ENCODE measurements around the gene PCDHGA1.
"Not testable (repeated sequence)": the region's sequence is repeated elsewhere in the genome, so short reads cannot be mapped to it uniquely, and the experiment has no call there.

PCDHGA1 gene

DNA sequence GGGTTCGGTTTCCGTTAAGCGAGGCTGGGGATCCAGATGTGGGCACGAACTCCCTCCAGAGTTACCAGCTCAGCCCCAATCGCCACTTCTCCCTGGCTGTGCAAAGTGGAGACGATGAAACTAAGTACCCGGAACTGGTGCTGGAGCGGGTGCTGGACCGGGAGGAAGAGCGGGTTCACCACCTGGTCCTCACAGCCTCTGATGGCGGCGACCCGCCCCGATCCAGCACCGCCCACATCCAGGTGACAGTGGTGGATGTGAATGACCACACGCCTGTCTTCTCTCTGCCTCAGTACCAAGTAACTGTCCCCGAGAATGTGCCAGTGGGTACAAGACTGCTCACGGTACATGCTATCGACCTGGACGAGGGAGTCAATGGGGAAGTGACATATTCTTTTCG, 53.0 kb downstream of the PCDHGA1 start:
- no peak for DNase-seq

DNA sequence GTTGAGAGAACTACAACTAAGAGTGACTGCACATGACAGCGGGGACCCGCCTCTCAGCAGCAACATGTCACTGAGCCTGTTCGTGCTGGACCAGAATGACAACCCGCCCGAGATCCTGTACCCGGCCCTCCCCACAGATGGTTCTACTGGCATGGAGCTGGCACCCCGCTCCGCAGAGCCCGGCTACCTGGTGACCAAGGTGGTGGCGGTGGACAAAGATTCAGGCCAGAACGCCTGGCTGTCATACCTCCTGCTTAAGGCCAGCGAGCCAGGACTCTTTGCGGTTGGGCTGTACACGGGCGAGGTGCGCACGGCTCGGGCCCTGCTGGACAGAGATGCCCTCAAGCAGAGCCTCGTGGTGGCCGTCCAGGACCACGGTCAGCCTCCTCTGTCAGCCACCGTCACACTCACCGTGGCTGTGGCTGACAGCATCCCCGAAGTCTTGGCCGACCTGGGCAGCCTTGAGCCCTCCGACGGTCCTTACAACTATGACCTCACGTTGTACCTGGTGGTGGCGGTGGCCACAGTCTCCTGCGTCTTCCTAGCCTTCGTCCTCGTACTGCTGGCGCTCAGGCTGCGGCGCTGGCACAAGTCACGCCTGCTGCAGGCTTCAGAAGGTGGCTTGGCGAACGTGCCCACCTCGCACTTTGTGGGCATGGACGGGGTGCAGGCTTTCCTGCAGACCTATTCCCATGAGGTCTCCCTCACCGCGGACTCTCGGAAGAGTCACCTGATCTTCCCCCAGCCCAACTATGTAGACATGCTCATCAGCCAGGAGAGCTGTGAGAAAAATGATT, 54.4 kb downstream of the PCDHGA1 start:
- DNase-seq = no peak

DNA sequence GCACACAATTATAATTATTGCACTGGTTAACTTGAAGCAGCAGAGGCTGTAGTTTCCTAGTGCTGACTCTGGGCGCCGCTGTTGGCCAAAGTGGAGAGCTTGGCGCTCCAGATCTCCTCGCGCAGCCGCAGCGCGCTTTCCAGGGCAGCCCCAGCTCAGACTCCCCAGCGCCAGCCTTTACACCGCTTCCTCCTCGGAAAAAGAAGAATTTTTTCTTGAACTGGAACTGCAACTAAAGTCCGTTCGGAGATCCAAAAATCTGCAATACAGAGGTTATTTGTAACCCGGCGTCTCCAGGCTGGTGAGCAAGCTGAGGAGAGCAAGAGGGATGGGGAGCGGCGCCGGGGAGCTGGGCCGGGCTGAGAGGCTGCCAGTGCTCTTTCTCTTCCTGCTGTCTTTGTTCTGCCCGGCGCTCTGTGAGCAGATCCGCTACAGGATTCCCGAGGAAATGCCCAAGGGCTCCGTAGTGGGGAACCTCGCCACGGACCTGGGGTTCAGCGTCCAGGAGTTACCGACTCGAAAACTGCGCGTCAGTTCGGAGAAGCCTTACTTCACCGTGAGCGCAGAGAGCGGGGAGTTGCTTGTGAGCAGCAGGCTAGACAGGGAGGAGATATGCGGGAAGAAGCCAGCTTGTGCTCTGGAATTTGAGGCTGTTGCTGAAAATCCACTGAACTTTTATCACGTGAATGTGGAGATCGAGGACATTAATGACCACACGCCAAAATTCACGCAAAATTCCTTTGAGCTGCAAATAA, 57.4 kb downstream of the PCDHGA1 start, which contains the start of gene PCDHGB4:
Gene PCDHGB4, plus strand, starts transcription at position 142 of the 755 bp plus-strand sequence. Its CDS starts 187 bp downstream, at position 329.
- DNase-seq = peak; percentile 51

DNA sequence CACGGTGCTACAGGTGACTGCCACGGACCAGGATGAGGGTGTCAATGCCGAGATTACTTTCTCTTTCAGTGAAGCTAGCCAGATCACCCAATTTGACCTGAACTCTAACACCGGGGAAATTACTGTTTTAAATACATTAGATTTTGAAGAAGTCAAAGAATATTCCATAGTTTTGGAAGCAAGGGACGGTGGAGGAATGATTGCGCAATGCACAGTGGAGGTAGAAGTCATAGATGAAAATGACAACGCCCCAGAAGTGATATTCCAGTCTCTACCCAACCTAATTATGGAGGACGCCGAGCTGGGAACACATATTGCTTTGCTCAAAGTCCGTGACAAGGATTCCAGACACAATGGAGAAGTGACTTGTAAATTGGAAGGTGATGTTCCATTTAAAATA, 58.3 kb downstream of the PCDHGA1 start:
- no peak for DNase-seq

DNA sequence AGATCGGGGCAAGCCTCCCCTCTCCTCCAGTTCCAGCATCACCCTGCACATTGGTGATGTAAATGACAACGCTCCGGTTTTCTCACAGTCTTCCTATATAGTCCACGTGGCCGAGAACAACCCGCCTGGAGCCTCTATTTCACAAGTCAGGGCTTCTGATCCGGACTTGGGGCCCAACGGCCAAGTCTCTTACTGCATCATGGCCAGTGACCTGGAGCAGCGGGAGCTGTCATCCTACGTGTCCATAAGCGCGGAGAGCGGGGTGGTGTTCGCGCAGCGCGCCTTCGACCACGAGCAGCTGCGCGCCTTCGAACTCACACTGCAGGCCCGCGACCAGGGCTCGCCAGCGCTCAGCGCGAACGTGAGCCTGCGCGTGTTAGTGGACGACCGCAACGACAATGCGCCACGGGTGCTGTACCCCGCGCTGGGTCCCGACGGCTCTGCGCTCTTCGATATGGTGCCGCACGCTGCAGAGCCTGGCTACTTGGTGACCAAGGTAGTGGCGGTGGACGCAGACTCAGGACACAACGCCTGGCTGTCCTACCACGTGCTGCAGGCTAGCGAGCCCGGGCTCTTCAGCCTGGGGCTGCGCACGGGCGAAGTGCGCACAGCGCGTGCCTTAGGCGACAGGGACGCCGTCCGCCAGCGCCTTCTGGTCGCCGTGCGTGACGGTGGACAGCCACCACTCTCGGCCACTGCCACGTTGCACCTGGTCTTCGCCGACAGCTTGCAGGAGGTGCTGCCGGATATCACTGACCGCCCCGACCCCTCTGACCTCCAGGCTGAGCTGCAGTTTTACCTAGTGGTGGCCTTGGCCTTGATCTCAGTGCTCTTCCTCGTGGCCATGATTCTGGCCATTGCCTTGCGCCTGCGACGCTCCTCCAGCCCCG, 59.1 kb downstream of the PCDHGA1 start:
- no peak for DNase-seq

DNA sequence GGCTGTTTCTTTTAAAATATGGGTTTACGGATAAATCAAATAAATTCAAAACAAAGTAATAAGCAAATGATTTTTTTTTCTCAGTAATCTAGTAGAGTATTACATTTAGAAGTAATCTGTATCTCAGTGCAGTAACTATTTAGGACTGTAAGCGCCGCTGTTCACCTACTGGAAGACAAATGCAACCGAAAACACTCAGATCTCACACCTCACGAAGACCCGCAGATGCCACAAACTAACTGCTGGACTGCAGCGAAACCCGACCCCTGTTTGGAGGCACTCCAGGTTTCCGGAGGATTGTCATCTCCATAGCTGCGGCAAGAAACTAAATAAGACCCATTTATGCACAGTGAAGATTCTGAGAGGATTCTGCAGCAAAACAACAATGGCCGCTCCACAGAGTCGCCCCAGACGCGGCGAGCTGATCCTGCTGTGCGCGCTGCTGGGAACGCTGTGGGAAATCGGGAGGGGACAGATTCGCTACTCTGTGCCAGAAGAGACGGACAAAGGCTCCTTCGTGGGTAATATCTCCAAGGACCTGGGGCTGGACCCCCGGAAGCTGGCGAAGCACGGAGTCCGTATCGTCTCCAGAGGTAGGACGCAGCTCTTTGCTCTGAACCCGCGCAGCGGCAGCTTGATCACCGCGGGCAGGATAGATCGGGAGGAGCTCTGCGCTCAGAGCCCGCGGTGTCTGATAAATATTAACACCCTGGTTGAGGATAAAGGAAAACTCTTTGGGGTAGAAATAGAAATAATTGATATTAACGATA, 62.3 kb downstream of the PCDHGA1 start, which contains the start of gene PCDHGA8:
Gene PCDHGA8, plus strand, starts transcription at position 205 of the 770 bp plus-strand sequence. Its CDS starts 181 bp downstream, at position 386.
- DNase-seq = no peak

DNA sequence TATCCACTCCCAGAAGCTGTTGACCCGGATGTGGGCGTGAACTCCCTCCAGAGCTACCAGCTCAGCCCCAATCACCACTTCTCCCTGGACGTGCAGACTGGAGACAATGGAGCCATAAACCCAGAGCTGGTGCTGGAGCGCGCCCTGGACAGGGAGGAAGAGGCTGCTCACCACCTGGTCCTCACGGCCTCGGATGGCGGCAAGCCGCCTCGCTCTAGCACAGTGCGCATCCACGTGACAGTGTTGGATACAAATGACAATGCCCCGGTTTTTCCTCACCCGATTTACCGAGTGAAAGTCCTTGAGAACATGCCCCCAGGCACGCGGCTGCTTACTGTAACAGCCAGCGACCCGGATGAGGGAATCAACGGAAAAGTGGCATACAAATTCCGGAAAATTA, 63.0 kb downstream of the PCDHGA1 start:
- no peak for DNase-seq

DNA sequence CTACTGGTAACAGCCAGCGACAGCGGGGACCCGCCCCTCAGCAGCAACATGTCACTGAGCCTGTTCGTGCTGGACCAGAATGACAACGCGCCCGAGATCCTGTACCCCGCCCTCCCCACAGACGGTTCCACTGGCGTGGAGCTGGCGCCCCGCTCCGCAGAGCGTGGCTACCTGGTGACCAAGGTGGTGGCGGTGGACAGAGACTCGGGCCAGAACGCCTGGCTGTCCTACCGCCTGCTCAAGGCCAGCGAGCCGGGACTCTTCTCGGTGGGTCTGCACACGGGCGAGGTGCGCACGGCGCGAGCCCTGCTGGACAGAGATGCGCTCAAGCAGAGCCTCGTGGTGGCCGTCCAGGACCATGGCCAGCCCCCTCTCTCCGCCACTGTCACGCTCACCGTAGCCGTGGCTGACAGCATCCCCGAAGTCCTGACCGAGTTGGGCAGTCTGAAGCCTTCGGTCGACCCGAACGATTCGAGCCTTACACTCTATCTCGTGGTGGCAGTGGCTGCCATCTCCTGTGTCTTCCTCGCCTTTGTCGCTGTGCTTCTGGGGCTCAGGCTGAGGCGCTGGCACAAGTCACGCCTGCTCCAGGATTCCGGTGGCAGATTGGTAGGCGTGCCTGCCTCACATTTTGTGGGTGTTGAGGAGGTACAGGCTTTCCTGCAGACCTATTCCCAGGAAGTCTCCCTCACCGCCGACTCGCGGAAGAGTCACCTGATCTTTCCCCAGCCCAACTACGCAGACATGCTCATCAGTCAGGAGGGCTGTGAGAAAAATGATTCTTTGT, 64.3 kb downstream of the PCDHGA1 start:
- DNase-seq = not testable (repeated sequence)

DNA sequence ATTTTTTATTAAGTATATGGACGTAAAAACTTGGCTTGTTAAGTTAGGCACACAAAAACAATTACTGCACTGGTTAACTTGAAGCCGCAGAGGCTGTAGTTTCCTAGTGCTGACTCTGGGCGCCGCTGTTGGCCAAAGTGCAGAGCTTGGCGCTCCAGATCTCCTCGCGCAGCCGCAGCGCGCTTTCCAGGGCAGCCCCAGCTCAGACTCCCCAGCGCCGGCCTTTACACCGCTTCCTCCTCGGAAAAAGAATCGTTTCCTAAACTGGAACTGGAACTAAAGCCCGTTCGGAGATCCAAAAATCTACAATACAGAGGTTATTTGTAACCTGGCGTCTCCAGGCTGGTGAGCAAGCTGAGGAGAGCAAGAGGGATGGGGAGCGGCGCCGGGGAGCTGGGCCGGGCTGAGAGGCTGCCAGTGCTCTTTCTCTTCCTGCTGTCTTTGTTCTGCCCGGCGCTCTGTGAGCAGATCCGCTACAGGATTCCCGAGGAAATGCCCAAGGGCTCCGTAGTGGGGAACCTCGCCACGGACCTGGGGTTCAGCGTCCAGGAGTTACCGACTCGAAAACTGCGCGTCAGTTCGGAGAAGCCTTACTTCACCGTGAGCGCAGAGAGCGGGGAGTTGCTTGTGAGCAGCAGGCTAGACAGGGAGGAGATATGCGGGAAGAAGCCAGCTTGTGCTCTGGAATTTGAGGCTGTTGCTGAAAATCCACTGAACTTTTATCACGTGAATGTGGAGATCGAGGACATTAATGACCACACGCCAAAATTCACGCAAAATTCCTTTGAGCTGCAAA, 67.6 kb downstream of the PCDHGA1 start, which contains the start of gene PCDHGB5:
Gene PCDHGB5, plus strand, starts transcription at position 192 of the 796 bp plus-strand sequence. Its CDS starts 181 bp downstream, at position 373.
- DNase-seq = peak; percentile 66

DNA sequence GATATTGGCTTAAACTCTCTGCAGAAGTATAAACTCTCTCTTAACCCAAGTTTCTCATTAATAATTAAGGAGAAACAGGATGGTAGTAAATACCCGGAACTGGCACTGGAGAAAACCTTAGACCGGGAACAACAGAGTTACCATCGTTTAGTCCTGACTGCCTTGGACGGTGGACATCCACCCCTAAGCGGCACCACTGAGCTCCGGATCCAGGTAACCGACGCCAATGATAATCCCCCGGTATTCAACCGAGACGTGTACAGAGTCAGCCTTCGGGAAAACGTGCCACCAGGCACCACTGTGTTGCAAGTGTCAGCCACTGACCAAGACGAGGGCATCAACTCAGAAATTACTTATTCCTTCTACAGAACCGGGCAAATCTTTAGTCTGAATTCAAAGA, 68.3 kb downstream of the PCDHGA1 start:
- no peak for DNase-seq

DNA sequence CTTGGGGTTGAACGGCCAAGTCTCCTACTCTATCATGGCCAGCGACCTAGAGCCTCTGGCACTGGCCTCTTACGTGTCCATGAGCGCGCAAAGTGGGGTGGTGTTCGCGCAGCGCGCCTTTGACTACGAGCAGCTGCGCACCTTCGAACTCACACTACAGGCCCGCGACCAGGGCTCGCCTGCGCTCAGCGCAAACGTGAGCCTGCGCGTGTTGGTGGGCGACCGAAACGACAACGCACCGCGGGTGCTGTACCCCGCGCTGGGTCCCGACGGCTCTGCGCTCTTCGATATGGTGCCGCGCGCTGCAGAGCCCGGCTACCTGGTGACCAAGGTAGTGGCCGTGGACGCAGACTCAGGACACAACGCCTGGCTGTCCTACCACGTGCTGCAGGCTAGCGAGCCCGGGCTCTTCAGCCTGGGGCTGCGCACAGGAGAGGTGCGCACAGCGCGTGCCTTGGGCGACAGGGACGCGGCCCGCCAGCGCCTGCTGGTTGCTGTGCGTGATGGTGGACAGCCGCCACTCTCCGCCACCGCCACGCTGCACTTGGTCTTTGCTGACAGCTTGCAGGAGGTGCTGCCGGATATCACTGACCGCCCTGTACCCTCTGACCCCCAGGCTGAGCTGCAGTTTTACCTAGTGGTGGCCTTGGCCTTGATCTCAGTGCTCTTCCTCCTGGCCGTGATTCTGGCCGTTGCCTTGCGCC, 69.4 kb downstream of the PCDHGA1 start:
- DNase-seq = no peak

DNA sequence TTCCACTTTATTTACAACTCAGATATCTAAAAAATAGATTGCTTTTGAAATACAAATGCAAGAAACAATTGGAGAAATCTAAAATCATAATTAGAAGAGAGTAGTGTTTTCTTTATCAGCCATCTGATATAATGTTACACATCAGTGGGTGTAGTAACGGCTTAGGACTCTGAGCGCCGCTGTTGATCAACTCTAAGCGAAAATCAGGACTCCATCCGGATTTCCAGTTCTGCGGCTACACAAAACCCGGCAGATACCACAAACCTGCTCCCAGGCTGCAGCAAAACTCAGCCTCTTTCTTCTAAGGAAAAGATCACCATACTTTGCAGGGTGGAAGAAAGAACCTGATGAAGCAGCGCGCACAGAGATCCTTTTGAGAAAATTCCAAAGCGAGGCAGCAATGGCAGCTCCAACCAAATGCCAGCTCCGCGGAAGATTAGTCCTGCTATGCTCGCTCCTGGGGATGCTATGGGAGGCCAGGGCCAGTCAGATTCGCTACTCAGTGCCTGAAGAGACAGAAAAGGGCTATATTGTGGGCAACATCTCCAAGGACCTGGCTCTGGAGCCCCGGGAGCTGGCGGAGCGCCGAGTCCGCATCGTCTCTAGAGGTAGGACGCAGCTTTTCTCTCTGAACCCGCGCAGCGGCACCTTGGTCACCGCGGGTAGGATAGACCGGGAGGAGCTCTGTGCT, 72.4 kb downstream of the PCDHGA1 start, which contains the start of gene PCDHGA9:
Gene PCDHGA9, plus strand, starts transcription at position 226 of the 691 bp plus-strand sequence. Its CDS starts 175 bp downstream, at position 401.
- DNase-seq = no peak

DNA sequence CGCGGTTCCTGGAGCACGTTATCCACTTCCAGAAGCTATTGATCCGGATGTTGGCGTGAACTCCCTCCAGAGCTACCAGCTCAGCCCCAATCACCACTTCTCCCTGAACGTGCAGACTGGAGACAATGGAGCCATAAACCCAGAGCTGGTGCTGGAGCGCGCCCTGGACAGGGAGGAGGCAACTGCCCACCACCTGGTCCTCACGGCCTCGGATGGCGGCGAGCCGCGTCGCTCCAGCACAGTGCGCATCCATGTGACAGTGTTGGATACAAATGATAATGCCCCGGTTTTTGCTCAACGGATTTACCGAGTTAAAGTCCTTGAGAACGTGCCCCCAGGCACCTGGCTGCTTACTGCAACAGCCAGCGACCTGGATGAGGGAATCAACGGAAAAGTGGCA, 73.1 kb downstream of the PCDHGA1 start:
- no peak for DNase-seq

DNA sequence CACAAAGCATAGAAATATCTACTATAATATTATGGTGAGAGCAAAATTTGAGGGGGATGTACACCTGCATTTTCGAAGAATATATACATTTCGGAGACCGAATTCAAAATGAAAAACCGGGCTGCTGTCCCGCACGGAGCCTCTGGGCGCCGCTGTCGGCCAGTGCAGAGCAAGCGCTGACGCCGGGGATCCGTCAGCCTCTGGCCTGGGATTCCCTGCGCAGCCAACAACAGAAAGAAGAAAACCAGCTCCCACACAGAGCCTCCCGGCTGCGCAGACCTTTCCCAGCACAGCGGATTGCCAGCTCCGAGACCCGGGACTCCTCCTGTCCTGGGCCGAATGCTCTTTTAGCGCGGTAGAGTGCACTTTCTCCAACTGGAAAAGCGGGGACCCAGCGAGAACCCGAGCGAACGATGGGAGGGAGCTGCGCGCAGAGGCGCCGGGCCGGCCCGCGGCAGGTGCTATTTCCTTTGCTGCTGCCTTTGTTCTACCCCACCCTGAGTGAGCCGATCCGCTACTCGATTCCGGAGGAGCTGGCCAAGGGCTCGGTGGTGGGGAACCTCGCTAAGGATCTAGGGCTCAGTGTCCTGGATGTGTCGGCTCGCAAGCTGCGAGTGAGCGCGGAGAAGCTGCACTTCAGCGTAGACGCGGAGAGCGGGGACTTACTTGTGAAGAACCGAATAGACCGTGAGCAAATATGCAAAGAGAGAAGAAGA, 77.6 kb downstream of the PCDHGA1 start, which contains the start of gene PCDHGB6:
Gene PCDHGB6, plus strand, starts transcription at position 232 of the 716 bp plus-strand sequence. Its CDS starts 182 bp downstream, at position 414.
- DNase-seq = peak; percentile 67

DNA sequence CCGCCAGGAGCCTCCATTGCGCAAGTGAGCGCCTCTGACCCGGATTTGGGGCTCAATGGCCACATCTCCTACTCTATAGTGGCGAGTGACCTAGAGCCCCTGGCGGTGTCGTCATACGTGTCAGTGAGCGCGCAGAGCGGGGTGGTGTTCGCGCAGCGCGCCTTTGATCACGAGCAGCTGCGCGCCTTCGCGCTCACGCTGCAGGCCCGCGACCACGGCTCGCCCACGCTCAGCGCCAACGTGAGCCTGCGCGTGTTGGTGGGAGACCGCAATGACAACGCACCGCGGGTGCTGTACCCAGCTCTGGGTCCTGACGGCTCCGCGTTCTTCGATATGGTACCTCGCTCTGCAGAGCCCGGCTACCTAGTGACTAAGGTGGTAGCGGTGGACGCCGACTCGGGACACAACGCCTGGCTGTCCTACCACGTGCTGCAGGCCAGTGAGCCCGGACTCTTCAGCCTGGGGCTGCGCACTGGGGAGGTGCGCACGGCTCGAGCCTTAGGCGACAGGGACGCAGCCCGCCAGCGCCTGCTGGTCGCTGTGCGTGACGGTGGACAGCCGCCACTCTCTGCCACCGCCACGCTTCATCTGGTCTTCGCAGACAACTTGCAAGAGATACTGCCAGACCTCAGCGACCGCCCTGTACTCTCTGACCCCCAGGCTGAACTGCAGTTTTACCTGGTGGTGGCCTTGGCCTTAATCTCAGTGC, 79.4 kb downstream of the PCDHGA1 start:
- no peak for DNase-seq

DNA sequence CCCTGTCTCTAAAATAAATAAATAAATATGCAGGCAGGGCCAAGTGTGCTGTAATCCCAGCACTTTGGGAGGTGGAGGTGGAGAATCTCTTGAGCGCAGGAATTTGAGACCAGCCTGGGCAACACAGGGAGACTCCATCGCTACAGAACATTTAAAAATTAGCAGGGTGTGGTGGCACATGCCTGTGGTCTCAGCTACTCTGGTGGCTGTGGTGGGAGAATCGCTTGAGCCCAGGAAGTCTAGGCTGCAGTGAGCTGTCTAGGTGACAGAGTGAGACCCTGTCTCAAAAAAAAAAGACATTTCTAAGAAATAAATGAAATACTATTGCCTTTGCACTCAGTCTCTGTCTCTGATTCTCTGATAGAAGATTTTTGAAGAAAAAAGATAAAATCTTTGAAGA, 81.3 kb downstream of the PCDHGA1 start:
- DNase-seq = no peak

DNA sequence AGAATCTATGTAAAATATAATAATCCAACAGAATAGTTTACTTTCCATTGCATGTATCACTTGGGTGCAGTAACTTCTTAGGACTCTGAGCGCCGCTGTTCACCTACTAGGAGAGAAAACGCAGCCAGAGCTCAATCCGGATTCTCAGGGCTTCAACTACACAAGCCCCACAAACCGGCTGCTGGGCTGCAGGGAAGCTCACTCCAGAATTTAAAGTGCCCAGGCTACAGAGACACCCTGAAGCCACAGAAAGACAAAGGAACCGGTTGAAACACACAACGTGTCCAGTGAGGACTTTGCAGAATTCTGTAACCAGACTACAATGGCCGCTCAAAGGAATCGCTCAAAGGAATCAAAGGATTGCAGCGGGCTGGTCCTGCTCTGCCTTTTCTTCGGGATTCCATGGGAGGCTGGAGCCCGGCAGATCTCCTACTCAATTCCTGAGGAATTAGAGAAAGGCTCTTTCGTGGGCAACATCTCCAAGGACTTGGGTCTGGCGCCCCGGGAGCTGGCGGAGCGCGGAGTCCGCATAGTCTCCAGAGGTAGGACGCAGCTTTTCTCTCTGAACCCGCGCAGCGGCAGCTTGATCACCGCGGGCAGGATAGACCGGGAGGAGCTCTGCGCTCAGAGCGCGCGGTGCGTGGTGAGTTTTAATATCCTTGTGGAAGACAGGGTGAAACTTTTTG, 82.7 kb downstream of the PCDHGA1 start, which contains the start of gene PCDHGA10:
Gene PCDHGA10, plus strand, starts transcription at position 134 of the 686 bp plus-strand sequence. Its CDS starts 189 bp downstream, at position 323.
- peak; percentile 70 for DNase-seq
